T-helper 17 cell (primary cell): ENCODE results near the gene TANGO6. TPM values are rescaled to one million over a fixed set of nuclear protein-coding genes. Genes with fewer than 3 reads are reported as not detected.

Experiments
- ATAC-seq: fragments of 150-1000 bp; cut with Tn5 transposase; 2 replicates; pipeline ENCODE4 v1.10.0; 2021; ENCODE audit warnings: mild to moderate bottlenecking, moderate library complexity
- DNase-seq, 3 donors: peaks; one replicate each; pipeline versions ENCODE4 v3.0.0 to v3.0.0-alpha.2; 2020 to 2021
- H3K9me3 ChIP-seq: one replicate; pipeline ENCODE4 v1.7.0; 2013; ENCODE audit warnings: low read length, mild to moderate bottlenecking; ENCODE audit not compliant: control insufficient read depth, poor library complexity, severe bottlenecking
- H3K27ac Mint-ChIP-seq: one replicate; pipeline ENCODE4 v1.8.0; 2022; ENCODE audit warnings: mild to moderate bottlenecking, moderate library complexity, mixed read lengths
- H3K27me3 Mint-ChIP-seq: one replicate; pipeline ENCODE4 v1.8.0; 2022; ENCODE audit warnings: mixed read lengths
- H3K36me3 Mint-ChIP-seq: one replicate; pipeline ENCODE4 v1.8.0; 2022; ENCODE audit warnings: low read depth, mixed read lengths
- H3K4me1 Mint-ChIP-seq: one replicate; pipeline ENCODE4 v1.8.0; 2022; ENCODE audit warnings: mild to moderate bottlenecking, mixed read lengths
- H3K4me3 Mint-ChIP-seq: one replicate; pipeline ENCODE4 v1.8.0; 2022; ENCODE audit warnings: mild to moderate bottlenecking, moderate library complexity, mixed read lengths
- total RNA-seq, 4 donors: library from RNA in 2 of 4; stranded (reverse) in 2 of 4; gene quantifications; one replicate each; pipeline ENCODE4 v1.2.3 and lab custom pipeline; 2022 to 2026

The TANGO6 gene
- total RNA-seq, 2 donors from 2014 or later, result 21.2 to 24.2 TPM

DNA sequence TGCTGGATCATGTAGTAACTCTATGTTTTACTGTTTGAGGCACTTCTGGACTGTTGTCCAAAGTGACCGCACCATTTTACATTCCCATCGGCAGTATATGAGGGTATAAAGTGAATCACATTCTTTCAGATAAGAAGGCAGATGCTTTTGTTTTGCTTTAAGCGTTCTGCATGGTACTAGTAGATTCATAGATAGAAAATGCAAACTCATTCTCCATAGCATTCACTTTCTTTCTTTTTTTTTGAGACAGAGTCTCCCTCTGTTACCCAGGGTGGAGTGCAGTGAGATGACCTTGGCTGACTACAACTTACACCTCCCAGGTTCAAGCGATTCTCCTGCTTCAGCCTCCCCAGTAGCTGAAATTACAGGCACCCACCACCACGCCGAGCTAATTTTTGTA lies 40.4 kb downstream of the TANGO6 start:
- ATAC-seq (no peak), DNase-seq (no peak)
- no peak overlapping the region for H3K4me3 Mint-ChIP-seq
- H3K4me1 Mint-ChIP-seq, result no peaks in the 10 kb centered on the region
- H3K27me3 Mint-ChIP-seq, result no peaks in the 10 kb centered on the region
- no peaks in the 10 kb centered on the region for H3K9me3 ChIP-seq
- no peak overlapping the region for H3K27ac Mint-ChIP-seq
- no peaks in the 10 kb centered on the region for H3K36me3 Mint-ChIP-seq

DNA sequence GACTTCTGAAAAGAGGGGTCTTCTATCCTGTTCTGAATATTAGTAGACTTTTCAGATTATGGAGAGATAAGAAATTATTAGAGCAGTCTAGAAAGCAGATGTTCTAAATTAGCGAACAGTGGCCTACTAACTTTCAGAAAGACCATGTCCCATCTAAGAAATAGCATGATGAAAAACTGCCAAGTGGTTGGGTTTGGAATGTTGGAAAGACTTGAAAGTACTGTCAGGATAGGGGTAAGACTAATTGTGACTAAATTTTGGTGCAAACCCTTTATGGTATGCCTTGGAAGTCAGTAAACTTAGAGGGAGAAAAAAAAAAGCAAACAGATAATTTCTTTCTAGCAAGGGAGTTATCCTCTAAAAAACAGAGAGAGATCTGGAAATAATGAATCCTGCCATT lies 41.1 kb downstream of the TANGO6 start:
- DNase-seq, result no peak
- Mint-ChIP-seq H3K4me3 (no peak overlapping the region), H3K36me3 (no peaks in the 10 kb centered on the region), H3K27me3 (no peaks in the 10 kb centered on the region), H3K27ac (peak overlapping the region; percentile 37), H3K4me1 (no peaks in the 10 kb centered on the region)
- no peak for ATAC-seq
- no peaks in the 10 kb centered on the region for H3K9me3 ChIP-seq

DNA sequence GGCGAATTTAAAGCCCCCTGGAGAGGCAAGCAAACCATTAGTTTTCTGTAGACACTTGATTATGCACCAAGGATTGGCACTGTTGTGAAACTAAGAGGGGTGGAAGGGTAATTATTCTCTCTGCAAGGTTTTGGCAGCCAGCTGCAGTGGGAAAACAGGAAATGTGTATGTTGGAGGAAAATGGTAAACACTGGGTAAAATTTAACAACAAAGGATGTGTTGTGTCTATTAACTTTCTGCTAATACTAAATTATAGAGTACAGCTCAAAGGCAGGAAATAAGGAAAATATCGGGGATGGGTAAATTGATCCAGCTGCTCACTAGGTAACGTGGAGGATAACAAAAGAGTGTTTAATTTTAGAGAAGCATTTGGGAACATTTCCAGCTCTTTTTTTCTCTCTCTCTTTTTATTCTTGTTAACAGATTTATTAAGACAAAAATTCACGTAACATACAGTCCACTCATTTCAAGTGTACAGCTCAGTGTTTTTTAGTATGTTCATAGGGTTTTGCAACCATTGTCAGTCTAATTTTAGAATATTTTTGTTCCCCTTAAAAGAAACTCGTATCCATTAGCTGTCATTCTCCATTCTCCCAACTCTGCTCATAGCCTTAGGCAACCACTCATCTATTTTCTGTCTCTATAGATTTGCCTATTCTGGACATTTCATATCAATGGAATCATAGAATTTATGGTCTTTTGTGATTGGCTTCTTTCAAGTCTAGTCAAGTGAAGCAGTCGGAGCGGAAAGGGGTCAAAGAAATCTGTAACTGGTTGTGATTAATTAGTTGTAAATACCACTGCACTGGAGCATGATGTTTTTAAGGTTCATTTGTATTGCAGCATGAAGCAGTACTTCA lies 41.8 kb downstream of the TANGO6 start:
- no peaks in the 10 kb centered on the region for H3K36me3 Mint-ChIP-seq
- H3K4me3 Mint-ChIP-seq, result no peak overlapping the region
- H3K9me3 ChIP-seq, result no peaks in the 10 kb centered on the region
- no peak for ATAC-seq
- H3K27me3 Mint-ChIP-seq, result no peaks in the 10 kb centered on the region
- peak overlapping the region; percentile 37 for H3K27ac Mint-ChIP-seq
- no peaks in the 10 kb centered on the region for H3K4me1 Mint-ChIP-seq
- no peak for DNase-seq

DNA sequence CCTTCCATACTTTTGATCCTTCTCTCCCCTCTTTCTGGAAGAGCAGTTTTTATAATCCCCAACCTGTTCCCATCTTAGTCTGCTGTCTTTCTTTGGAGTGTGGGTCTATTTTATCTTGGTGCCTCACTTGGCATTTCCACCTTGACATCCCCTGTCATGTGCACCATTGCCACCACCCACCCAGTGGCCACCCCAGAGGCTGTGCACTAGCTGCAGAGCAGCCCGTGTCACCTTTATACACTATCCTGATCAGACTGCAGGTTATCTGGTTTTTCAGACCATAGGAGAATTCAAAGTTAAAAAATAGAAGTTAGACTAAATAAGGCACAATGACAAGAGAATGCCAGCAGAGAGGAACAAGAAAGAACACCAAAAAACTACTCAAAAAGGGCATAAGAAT lies 43.8 kb downstream of the TANGO6 start:
- no peak overlapping the region for H3K4me3 Mint-ChIP-seq
- H3K27me3 Mint-ChIP-seq, result no peaks in the 10 kb centered on the region
- H3K27ac Mint-ChIP-seq, result no peak overlapping the region
- DNase-seq, result no peak
- H3K4me1 Mint-ChIP-seq, result no peaks in the 10 kb centered on the region
- no peak for ATAC-seq
- no peaks in the 10 kb centered on the region for H3K9me3 ChIP-seq
- H3K36me3 Mint-ChIP-seq, result no peaks in the 10 kb centered on the region

DNA sequence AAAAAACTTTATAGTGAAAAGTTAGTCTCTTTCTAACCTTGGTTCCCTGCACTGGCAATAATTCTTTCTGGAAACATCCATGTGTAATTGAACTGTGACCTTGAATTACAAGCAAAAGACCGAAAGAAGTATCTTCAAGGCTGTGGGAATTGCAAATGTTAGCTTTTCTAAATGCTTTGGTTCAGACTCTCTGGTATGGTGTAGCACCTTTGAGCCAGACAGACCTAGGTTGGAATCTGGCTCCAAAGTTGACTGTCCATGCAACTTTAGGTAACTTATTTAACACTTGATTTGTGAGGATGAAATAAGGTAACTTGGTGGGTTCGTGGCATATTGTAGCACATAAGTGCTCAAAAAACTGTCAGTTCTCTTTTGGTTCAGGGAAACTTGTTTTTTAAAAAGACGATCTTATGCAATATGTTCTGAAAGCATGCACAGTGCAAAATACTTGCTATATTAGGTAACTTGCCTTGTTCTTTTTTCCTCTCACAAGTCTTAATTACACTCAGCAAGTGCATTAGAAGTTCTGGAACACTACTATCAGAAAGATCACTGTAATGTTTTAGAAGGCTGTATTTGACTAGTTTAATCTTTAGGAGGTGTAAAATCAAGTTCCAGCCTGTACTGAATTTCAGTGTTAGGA lies 46.3 kb downstream of the TANGO6 start:
- H3K4me1 Mint-ChIP-seq, result peaks cover 9% of the 10 kb centered on the region
- H3K27ac Mint-ChIP-seq, result no peak overlapping the region

DNA sequence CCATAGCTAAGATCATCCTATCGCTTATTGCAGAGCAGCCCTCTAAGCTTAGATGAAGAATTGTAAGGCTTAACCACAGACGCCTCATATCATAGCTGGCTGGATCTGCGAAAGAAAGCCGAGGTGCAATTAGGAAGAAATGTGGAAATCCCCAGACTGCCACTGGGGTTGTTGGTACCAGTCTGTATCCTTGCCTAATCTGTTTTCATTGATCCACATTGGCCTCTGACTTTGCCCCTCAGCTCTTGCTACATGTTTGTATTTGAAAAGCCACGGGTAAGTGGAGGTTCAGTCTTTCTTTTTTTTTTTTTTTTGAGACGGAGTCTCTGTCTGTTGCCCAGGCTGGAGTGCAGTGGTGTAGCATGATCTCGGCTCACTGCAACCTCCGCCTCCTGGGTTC lies 48.9 kb downstream of the TANGO6 start:
- peaks cover 11% of the 10 kb centered on the region for H3K4me1 Mint-ChIP-seq
- no peak overlapping the region for H3K27ac Mint-ChIP-seq
- no peak for ATAC-seq
- H3K27me3 Mint-ChIP-seq, result no peaks in the 10 kb centered on the region
- H3K4me3 Mint-ChIP-seq, result no peak overlapping the region
- peaks cover 3% of the 10 kb centered on the region for H3K36me3 Mint-ChIP-seq
- DNase-seq, result no peak
- no peaks in the 10 kb centered on the region for H3K9me3 ChIP-seq

More for the DNA sequence above, 46.3 kb downstream of the TANGO6 start:
- no peak overlapping the region for H3K4me3 Mint-ChIP-seq
- no peaks in the 10 kb centered on the region for H3K27me3 Mint-ChIP-seq
- H3K9me3 ChIP-seq, result no peaks in the 10 kb centered on the region
- no peak for ATAC-seq
- H3K36me3 Mint-ChIP-seq, result peaks cover 3% of the 10 kb centered on the region
- DNase-seq, result no peak

DNA sequence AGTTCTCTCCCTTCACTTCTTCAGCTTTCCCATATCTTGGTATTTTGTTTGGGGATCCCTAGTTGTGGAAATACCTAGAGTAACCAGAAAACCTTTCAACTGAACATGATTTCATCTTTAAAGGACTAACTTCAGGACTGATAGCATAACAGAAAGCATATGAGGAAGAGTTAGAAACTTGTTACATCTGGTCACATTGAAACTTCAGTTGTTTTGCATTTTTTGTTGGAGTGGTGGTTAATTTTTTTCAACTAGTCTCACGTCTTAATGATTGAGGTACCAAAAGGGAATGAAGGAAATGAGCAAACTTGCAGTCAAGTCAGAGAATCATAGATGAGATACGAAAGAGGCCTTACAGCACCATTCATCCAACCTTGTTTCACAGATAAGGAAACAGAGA lies 49.6 kb downstream of the TANGO6 start:
- no peak for ATAC-seq
- Mint-ChIP-seq H3K36me3 (peaks cover 3% of the 10 kb centered on the region), H3K27me3 (no peaks in the 10 kb centered on the region), H3K4me3 (no peak overlapping the region), H3K27ac (no peak overlapping the region), H3K4me1 (peaks cover 11% of the 10 kb centered on the region)
- H3K9me3 ChIP-seq, result no peaks in the 10 kb centered on the region
- DNase-seq, result no peak

DNA sequence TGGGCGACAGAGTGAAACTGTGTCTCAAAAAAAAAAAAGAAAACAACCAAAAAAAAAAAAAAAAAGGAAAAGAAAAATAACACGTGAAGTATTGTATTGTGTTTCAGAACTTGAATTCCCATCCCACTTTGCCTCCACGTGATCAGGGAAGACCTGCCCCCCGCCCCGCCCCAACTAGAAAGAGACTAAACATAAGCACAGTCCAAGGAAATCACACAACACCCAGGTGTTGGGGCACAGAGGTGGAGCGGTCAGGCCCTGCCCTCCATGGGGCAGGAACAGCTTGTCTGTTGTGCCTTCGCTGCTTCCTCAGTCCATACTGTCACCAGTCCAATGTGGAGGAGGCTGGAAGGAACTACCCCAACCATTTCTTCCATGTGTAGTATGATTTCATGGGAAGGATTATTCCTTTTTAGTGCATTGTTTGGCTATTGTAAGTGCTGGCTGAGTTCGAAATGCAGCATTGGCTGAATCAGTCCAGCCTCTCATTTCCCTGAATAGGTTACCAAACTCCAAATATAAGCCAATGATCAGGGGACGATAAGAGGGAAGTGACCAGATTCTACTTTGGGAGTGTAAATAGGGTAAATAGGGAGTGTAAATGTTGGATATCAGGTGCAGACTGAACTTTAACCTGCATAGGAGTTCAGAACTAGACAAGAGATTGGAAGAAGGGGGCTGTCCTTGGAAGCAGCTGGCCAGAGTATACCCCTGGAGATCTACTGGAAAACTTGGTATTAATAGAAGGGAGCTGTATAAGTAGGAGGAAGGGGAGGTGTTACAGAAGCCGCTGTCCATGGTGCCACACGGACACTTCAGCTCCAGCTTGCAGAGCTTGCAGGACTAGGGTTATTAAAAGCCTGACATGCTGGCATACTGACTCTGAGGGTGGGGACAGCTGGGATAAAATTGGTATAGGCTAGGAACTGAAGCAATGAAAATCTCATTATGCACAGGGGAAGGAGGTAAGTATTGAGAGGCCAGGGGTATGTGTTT lies 50.7 kb downstream of the TANGO6 start:
- DNase-seq, result no peak
- Mint-ChIP-seq H3K27me3 (no peaks in the 10 kb centered on the region), H3K36me3 (peaks cover 3% of the 10 kb centered on the region), H3K4me1 (peaks cover 11% of the 10 kb centered on the region), H3K4me3 (no peak overlapping the region), H3K27ac (no peak overlapping the region)
- no peak for ATAC-seq
- H3K9me3 ChIP-seq, result no peaks in the 10 kb centered on the region

DNA sequence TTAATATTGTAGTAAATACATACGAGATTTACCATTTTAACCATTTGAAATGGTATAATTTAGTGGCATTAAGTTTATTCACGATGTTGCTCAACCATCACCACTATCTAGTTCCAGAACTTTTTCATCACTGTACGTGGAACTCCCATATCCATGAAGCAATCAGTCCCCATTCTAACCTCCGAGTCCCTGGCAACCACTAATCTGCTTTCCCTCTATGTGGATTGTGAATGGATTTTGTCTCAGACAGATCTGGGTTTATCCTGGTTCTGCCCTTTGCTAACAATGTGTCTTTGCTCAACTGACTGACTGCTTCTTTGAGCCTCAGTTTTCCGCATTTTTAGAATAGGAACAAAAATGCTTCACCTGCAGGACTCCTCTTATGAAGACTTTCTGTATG lies 51.4 kb downstream of the TANGO6 start:
- DNase-seq (no peak), ATAC-seq (no peak)
- H3K4me3 Mint-ChIP-seq, result no peak overlapping the region
- peaks cover 11% of the 10 kb centered on the region for H3K4me1 Mint-ChIP-seq
- no peak overlapping the region for H3K27ac Mint-ChIP-seq
- H3K27me3 Mint-ChIP-seq, result no peaks in the 10 kb centered on the region
- H3K9me3 ChIP-seq, result no peaks in the 10 kb centered on the region
- peaks cover 3% of the 10 kb centered on the region for H3K36me3 Mint-ChIP-seq

DNA sequence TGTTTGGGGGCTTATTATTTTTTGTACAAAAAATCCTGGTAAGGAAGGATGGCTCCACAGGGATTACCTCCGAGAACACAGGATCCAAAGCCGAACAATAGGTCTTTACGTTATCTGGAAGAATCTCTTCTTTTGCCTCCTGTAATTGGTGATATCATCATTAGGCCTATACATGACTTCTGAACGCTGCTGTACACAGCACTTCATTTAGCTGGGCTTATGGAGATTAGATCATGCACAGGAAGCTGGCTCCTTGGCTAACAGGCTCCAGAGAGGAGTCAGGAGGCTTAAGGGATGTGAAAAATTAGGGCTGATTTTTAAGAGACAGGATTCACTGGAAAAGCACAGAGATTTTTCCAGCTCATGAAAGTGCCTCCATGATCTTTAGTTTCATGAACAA lies 54.7 kb downstream of the TANGO6 start:
- no peaks in the 10 kb centered on the region for H3K27me3 Mint-ChIP-seq
- H3K4me1 Mint-ChIP-seq, result peaks cover 10% of the 10 kb centered on the region
- peaks cover 2% of the 10 kb centered on the region for H3K36me3 Mint-ChIP-seq
- no peak overlapping the region for H3K4me3 Mint-ChIP-seq
- ATAC-seq (no peak), DNase-seq (no peak)
- no peak overlapping the region for H3K27ac Mint-ChIP-seq
- H3K9me3 ChIP-seq, result no peaks in the 10 kb centered on the region

DNA sequence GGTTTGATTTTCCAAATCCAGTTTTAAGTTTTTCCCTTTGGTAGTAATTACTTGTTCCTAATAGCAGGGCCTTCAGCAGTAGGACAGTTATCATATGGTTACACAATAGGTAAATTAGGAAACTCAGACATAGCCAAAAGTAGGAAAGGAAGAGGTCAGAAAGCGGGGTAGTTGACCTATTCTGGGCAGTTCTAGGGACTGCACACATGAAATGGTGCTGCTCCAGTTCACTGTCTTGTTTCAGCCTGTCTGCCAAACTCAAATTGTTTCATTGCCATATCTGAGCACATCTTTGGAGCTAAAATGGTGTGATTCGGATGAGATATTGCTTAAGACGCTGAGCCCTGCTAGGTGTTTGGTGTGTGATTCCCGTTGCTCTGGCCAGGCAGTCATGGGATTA lies 56.7 kb downstream of the TANGO6 start:
- H3K4me3 Mint-ChIP-seq, result no peak overlapping the region

DNA sequence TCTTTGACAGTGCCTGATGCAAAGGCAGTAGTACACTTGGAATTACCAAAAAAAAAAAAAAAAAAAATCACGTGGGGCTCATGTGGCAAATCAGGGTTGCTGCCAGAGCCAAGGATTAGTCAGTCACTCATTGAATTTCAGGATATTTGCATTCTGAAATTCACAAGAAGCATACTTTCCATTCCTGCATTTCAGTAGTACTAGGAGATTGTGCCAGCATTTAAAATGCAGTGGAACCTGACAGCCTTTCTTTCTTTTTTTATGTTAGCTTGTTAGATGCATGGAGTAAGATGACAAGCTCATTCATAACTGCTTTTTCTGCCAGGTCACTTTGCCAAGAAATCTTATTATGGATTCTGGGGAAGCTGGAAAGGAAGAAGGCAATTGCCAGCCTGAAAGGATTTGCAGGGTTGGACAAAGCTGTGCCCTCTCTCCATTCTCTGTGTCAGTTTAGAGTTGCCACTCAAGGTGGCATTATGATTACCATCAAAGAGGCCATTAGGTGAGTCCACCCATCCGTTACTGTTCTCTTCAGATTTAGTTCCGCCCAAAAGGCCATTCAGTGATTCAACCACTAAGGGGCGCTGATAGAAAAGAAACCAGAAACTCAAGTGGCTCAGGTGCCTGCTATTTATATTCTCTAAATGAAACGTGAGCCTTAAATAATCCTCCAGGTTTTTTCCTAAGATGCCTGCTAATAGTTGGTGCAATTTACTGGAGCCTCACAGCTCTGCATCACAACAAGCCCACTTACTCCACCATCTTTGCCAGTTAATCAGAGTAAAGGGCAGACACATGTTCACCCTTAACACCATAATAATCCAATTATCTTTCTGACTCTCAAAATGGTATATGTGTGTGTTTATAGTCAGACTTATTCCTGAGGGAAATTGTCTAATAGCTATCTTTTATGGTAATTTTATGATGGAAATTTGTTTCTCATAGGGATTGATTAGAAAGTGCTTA lies 59.0 kb downstream of the TANGO6 start:
- DNase-seq (no peak), ATAC-seq (no peak)
- peaks cover 2% of the 10 kb centered on the region for H3K4me1 Mint-ChIP-seq
- H3K4me3 Mint-ChIP-seq, result no peak overlapping the region
- H3K27me3 Mint-ChIP-seq, result no peaks in the 10 kb centered on the region
- peaks cover 2% of the 10 kb centered on the region for H3K36me3 Mint-ChIP-seq
- no peaks in the 10 kb centered on the region for H3K9me3 ChIP-seq
- H3K27ac Mint-ChIP-seq, result no peak overlapping the region

More for the DNA sequence above, 56.7 kb downstream of the TANGO6 start:
- Mint-ChIP-seq H3K27me3 (no peaks in the 10 kb centered on the region), H3K36me3 (peaks cover 2% of the 10 kb centered on the region), H3K4me1 (peaks cover 4% of the 10 kb centered on the region), H3K27ac (no peak overlapping the region)
- ATAC-seq (no peak), DNase-seq (no peak)
- H3K9me3 ChIP-seq, result no peaks in the 10 kb centered on the region
